Subcutaneous adipose tissue (tissue), 4 donors: Measurements from ENCODE around the gene XPO6. TPM values are rescaled to one million over a fixed set of nuclear protein-coding genes. Genes with fewer than 3 reads are reported as not detected.

Experiments
- CTCF ChIP-seq: fragments of 450-650 bp; IDR thresholded peaks from one replicate; pipeline ENCODE4 v1.5.1; 2016; ENCODE audit warnings: low read depth, mild to moderate bottlenecking, control low read depth, antibody characterized with exemption, moderate library complexity
- total RNA-seq, 4 donors: library from RNA; depleted of rRNA; stranded (reverse); fragments of >200 nt; gene quantifications; one replicate each; pipeline ENCODE4 v1.1.0, GENCODE V29; 2016

The XPO6 gene
- total RNA-seq, 4 donors from 2014 or later: 64.1 to 121 (median 82.9) TPM

GRCh38 chr16:28200661-28201060, 11.1 kb downstream of the XPO6 start:
- TF ChIP-seq CTCF: no peak

- no peak for TF ChIP-seq CTCF
These were observed 15.3 kb downstream of the XPO6 start for GRCh38 chr16:28196387-28196987.

GRCh38 chr16:28195859-28196258, 15.9 kb downstream of the XPO6 start:
- TF ChIP-seq CTCF: no peak

GRCh38 chr16:28193530-28194423, 18.0 kb downstream of the XPO6 start:
- no peak for TF ChIP-seq CTCF

- TF ChIP-seq CTCF: no peak
These were observed 18.8 kb downstream of the XPO6 start for GRCh38 chr16:28192806-28193529.

- no peak for TF ChIP-seq CTCF
These were observed 20.3 kb downstream of the XPO6 start for GRCh38 chr16:28191364-28191960.

- TF ChIP-seq CTCF: no peak
These were observed 22.5 kb downstream of the XPO6 start for GRCh38 chr16:28189245-28189644.
